GM21717 (cell line): Measurements from ENCODE around the gene L3MBTL2.

ENCODE experiments used
- ATAC-seq: cut with Tn5 transposase; IDR thresholded peaks from one replicate; pipeline ENCODE4 v1.9.1; 2021; ENCODE audit warnings: mild to moderate bottlenecking, moderate library complexity; ENCODE audit not compliant: unreplicated experiment

L3MBTL2 gene

GRCh38 chr22:41264408-41264941 is 59.4 kb downstream of the L3MBTL2 start:
- ATAC-seq: no peak

- ATAC-seq: no peak
These were observed 62.8 kb downstream of the L3MBTL2 start for GRCh38 chr22:41267958-41268357.

- ATAC-seq: no peak
These were observed 66.7 kb downstream of the L3MBTL2 start for GRCh38 chr22:41271787-41272186.

GRCh38 chr22:41273128-41273527 is 68.0 kb downstream of the L3MBTL2 start:
- ATAC-seq: no peak

- ATAC-seq: no peak
These were observed 69.7 kb downstream of the L3MBTL2 start for GRCh38 chr22:41274856-41275255.

GRCh38 chr22:41280065-41280464 is 75.0 kb downstream of the L3MBTL2 start:
- ATAC-seq: no peak

- no peak for ATAC-seq
These were observed 75.7 kb downstream of the L3MBTL2 start for GRCh38 chr22:41280854-41281253.
